Endothelial cell of umbilical vein (primary cell): ENCODE data around the gene PROM1. TPM values are rescaled to one million over a fixed set of nuclear protein-coding genes. Genes with fewer than 3 reads are reported as not detected.

ENCODE experiments used
- BruUV-seq: library from RNA; stranded (reverse); fragments of 400-500 nt; replicated peaks from 2 replicates; lab custom pipeline; 2021; lab: Mats Ljungman, UMichigan
- CTCF ChIA-PET: fragments of 300-600, 350-600 bp; sonication (Branson Sonifier 250); formaldehyde crosslinking; loops from one replicate; lab custom pipeline; 2021; ENCODE audit warnings: antibody characterized with exemption, inconsistent platforms; lab: Charles Lee
- POLR2A ChIA-PET: fragments of 300-600, 350-600 bp; sonication (Branson Sonifier 250); formaldehyde crosslinking; loops from one replicate; lab custom pipeline; 2021; ENCODE audit warnings: antibody characterized with exemption, inconsistent platforms; lab: Charles Lee
- DNase-seq: peaks from one replicate; pipeline ENCODE4 v3.0.0-alpha.2; 2011; ENCODE audit warnings: low read depth, low spot score
- FAIRE-seq: peaks from 2 replicates; lab custom pipeline; 2011; peaks lifted over from hg19 to GRCh38; lab: Jason Lieb, UNC
- H2AFZ ChIP-seq: 2 replicates; pipeline ENCODE4 v1.6.0; 2012; ENCODE audit warnings: low read depth, low read length, control low read depth, inconsistent platforms
- H3K27ac ChIP-seq: 2 replicates; pipeline ENCODE4 v1.5.1; 2011; ENCODE audit warnings: low read depth, mild to moderate bottlenecking, control low read depth, low read length, moderate library complexity; ENCODE audit not compliant: insufficient read depth
- H3K27me3 ChIP-seq, 2 experiments: 2 replicates each; pipeline versions ENCODE4 v1.6.0 to v1.6.1; 2011; ENCODE audit warnings: low read length in 2 of 2, mixed read lengths in 1 of 2; ENCODE audit not compliant: control insufficient read depth in 2 of 2, insufficient read depth in 2 of 2
- H3K36me3 ChIP-seq, 2 experiments: 2 replicates in 1 of 2; 3 replicates in 1 of 2; pipeline ENCODE4 v1.5.1; 2011; ENCODE audit warnings: low read length in 2 of 2, mild to moderate bottlenecking in 1 of 2, moderate library complexity in 1 of 2; ENCODE audit not compliant: control insufficient read depth in 2 of 2, insufficient read depth in 2 of 2; ENCODE audit errors: extremely low read depth in 1 of 2
- H3K4me1 ChIP-seq: 3 replicates; pipeline ENCODE4 v1.5.1; 2011; ENCODE audit warnings: mild to moderate bottlenecking, low read length; ENCODE audit not compliant: control insufficient read depth, insufficient read depth; ENCODE audit errors: extremely low read depth
- H3K4me2 ChIP-seq: 2 replicates; pipeline ENCODE4 v1.6.1; 2011; ENCODE audit warnings: low read length, control low read depth, mixed read lengths; ENCODE audit not compliant: insufficient read depth
- H3K4me3 ChIP-seq, 3 experiments: fragments of 200-600 bp in 1 of 3; sonication (generic), shearing (Covaris generic) in 1 of 3; replicated peaks in 1 of 3; 2 replicates each; pipeline ENCODE4 v1.5.1; 2011 to 2016; ENCODE audit warnings: control low read depth in 3 of 3, low read length in 3 of 3, mild to moderate bottlenecking in 2 of 3, inconsistent platforms in 1 of 3, low read depth in 1 of 3, moderate library complexity in 1 of 3; ENCODE audit not compliant: insufficient read depth in 1 of 3
- H3K79me2 ChIP-seq: 2 replicates; pipeline ENCODE4 v1.6.0; 2012; ENCODE audit warnings: low read length, inconsistent platforms; ENCODE audit not compliant: control insufficient read depth, insufficient read depth
- H3K9ac ChIP-seq: replicated peaks from 2 replicates; pipeline ENCODE3; 2011; ENCODE audit warnings: low read length, control low read depth; ENCODE audit not compliant: insufficient read depth; ENCODE audit errors: extremely low read depth
- H3K9me1 ChIP-seq: replicated peaks from 3 replicates; pipeline ENCODE4 v1.6.0; 2011; ENCODE audit warnings: mild to moderate bottlenecking, low read length; ENCODE audit not compliant: control insufficient read depth, insufficient read depth; ENCODE audit errors: extremely low read depth
- H3K9me3 ChIP-seq: replicated peaks from 2 replicates; pipeline ENCODE4 v1.5.1; 2012; ENCODE audit warnings: low read length, inconsistent platforms; ENCODE audit not compliant: control insufficient read depth, insufficient read depth
- H4K20me1 ChIP-seq: replicated peaks from 2 replicates; pipeline ENCODE3; 2011; ENCODE audit warnings: mild to moderate bottlenecking, low read length; ENCODE audit not compliant: control insufficient read depth, insufficient read depth; ENCODE audit errors: extremely low read depth
- CTCF ChIP-seq, 2 donors: IDR thresholded peaks; 1 replicate in 1 of 2; 2 replicates in 1 of 2; pipeline ENCODE4 v1.5.1; 2011; ENCODE audit warnings: low read length in 2 of 2, mild to moderate bottlenecking in 2 of 2, moderate library complexity in 2 of 2, control low read depth in 1 of 2, inconsistent platforms in 1 of 2, low read depth in 1 of 2; ENCODE audit not compliant: insufficient read depth in 1 of 2; ENCODE audit errors: extremely low read depth in 1 of 2
- EZH2 ChIP-seq: IDR thresholded peaks from 2 replicates; pipeline ENCODE4 v1.6.1; 2012; ENCODE audit warnings: borderline replicate concordance, low read depth, mild to moderate bottlenecking, moderate library complexity, low read length, inconsistent platforms; ENCODE audit not compliant: severe bottlenecking
- FOS ChIP-seq: IDR thresholded peaks from 2 replicates; pipeline ENCODE4 v1.6.1; 2011; ENCODE audit warnings: mild to moderate bottlenecking, low read length, moderate library complexity, borderline replicate concordance; ENCODE audit not compliant: insufficient read depth
- GATA2 ChIP-seq: IDR thresholded peaks from 2 replicates; pipeline ENCODE4 v1.7.0; 2011; ENCODE audit warnings: low read depth, mild to moderate bottlenecking, moderate library complexity, mixed read lengths, low read length; ENCODE audit not compliant: insufficient read length, insufficient read depth
- JUN ChIP-seq: IDR thresholded peaks from 2 replicates; pipeline ENCODE4 v1.6.1; 2011; ENCODE audit warnings: borderline replicate concordance, low read depth; ENCODE audit not compliant: insufficient read length, insufficient read depth
- MAX ChIP-seq: IDR thresholded peaks from 2 replicates; pipeline ENCODE4 v1.6.1; 2011; ENCODE audit not compliant: insufficient read depth, insufficient read length
- MYC ChIP-seq: IDR thresholded peaks from one replicate; pipeline ENCODE4 v1.6.1; 2011; ENCODE audit warnings: mild to moderate bottlenecking, low read depth, low read length
- POLR2A ChIP-seq: IDR thresholded peaks from 2 replicates; pipeline ENCODE4 v1.6.1; 2012; ENCODE audit warnings: low read depth, mild to moderate bottlenecking, control low read depth, low read length
- POLR2AphosphoS5 ChIP-seq: IDR thresholded peaks from 2 replicates; pipeline ENCODE4 v1.6.1; 2012; ENCODE audit warnings: low read depth, mild to moderate bottlenecking, control low read depth, low read length, moderate library complexity; ENCODE audit not compliant: insufficient read depth
- dilution Hi-C: fragments of 300-500 bp; cut with MboI; formaldehyde crosslinking; loops from one replicate; pipeline ENCODE4 v1.15.0; 2019; ENCODE audit warnings: low sequenced_read_pairs; ENCODE audit not compliant: extremely low pct_ligation_motif_present
- intact Hi-C: fragments of 100-400 bp; cut with micrococcal nuclease; formaldehyde crosslinking; loops from one replicate; pipeline ENCODE4 v1.10.0; 2022
- polyA plus RNA-seq, 4 experiments: library from polyadenylated mRNA; depleted of rRNA in 3 of 4; stranded (reverse) in 3 of 4; unstranded in 1 of 4; fragments of >200 nt; gene quantifications; 2 replicates each; pipeline versions ENCODE4 v1.2.1 to v1.2.3, GENCODE V29; 2011 to 2012; ENCODE audit warnings: missing spikeins in 1 of 4
- total RNA-seq: library from RNA; stranded (reverse); gene quantifications from 2 replicates; pipeline ENCODE4 v1.2.3, GENCODE V29; 2021

Gene PROM1
- total and polyA plus RNA-seq, 2 donors (not counting 3 experiments of a cell fraction or from before 2014, with no cell fraction given): 0.36 to 1.7 TPM

GRCh38 chr4:16051132-16051531 is 32.7 kb downstream of the PROM1 start:
- Histone ChIP-seq H3K4me2 (no peak overlapping the region), H4K20me1 (no peaks in the 10 kb centered on the region), H3K9me1 (no peaks in the 10 kb centered on the region), H3K4me3 (no peak overlapping the region), H2AFZ (no peak overlapping the region), H3K4me1 (no peaks in the 10 kb centered on the region), H3K27me3 (peaks cover 0 to 3% of the 10 kb centered on the region in 2 experiments), H3K36me3 (no peaks in the 10 kb centered on the region), H3K9me3 (no peaks in the 10 kb centered on the region), H3K27ac (no peak overlapping the region), H3K9ac (no peak overlapping the region), H3K79me2 (no peaks in the 10 kb centered on the region)
- CTCF ChIA-PET: no interaction called here
- DNase-seq (no peak), FAIRE-seq (no peak)
- dilution Hi-C loops (no loop called here), intact Hi-C loops (no loop called here)
- TF ChIP-seq POLR2AphosphoS5 (no peak), POLR2A (no peak), JUN (no peak), CTCF (IDR thresholded peaks at IDR 0.05; ENCODE audit: extremely low read depth in 1 of 2, insufficient read depth in 1 of 2, low read depth in 1 of 2, low read length in 2 of 2) (no peak), FOS (no peak), MAX (no peak), EZH2 (no peak), GATA2 (no peak), MYC (no peak)
- POLR2A ChIA-PET: no interaction called here
- no TSS peak for BruUV-seq
